SK-N-MC (cell line): ENCODE results near the gene TRIM67.

Experiments
- DNase-seq: peaks from one replicate; pipeline ENCODE4 v3.0.0-alpha.2; 2011; ENCODE audit warnings: low read depth, low spot score
- H3K27ac ChIP-seq: fragments of 200-600 bp; sonication (generic); 2 replicates; pipeline ENCODE4 v1.5.1; 2016; ENCODE audit warnings: mixed run types
- H3K36me3 ChIP-seq: fragments of 200-600 bp; sonication (generic); 2 replicates; pipeline ENCODE4 v1.6.1; 2017; ENCODE audit warnings: antibody characterized with exemption, low read length, mixed read lengths; ENCODE audit not compliant: insufficient read depth
- H3K4me3 ChIP-seq: fragments of 200-600 bp; sonication (generic); 2 replicates; pipeline ENCODE4 v1.5.1; 2016
- H3K9ac ChIP-seq: fragments of 200-600 bp; sonication (generic); 2 replicates; pipeline ENCODE4 v1.8.0; 2017; ENCODE audit warnings: mixed run types, mixed read lengths; ENCODE audit not compliant: insufficient read length
- H3K9me3 ChIP-seq: fragments of 200-600 bp; sonication (generic); 2 replicates; pipeline ENCODE4 v1.6.1; 2017; ENCODE audit warnings: low read depth, mild to moderate bottlenecking, antibody characterized with exemption, low read length, moderate library complexity, mixed read lengths
- EZH2 ChIP-seq: fragments of 200-600 bp; sonication (generic); IDR thresholded peaks from one replicate; pipeline ENCODE4 v1.6.1; 2017; ENCODE audit warnings: antibody characterized with exemption
- FOXP2 ChIP-seq: optimal IDR thresholded peaks from 2 replicates; pipeline ENCODE3; 2011; ENCODE audit warnings: mild to moderate bottlenecking, moderate library complexity; ENCODE audit not compliant: insufficient read depth; ENCODE audit errors: extremely low read length, control extremely low read depth
- POLR2AphosphoS5 ChIP-seq: IDR thresholded peaks from 2 replicates; pipeline ENCODE4 v1.6.1; 2012; ENCODE audit warnings: mild to moderate bottlenecking, low read depth, low read length, borderline replicate concordance

The TRIM67 gene

GRCh38 chr1:231193710-231194340 is 32.0 kb downstream of the TRIM67 start:
- Histone ChIP-seq H3K4me3 (no peak overlapping the region), H3K36me3 (no peaks in the 10 kb centered on the region), H3K9ac (no peak overlapping the region), H3K27ac (no peak overlapping the region), H3K9me3 (no peaks in the 10 kb centered on the region)
- DNase-seq: no peak
- TF ChIP-seq POLR2AphosphoS5: no peak
- TF ChIP-seq EZH2: no peak
- no peak for TF ChIP-seq FOXP2

DNA sequence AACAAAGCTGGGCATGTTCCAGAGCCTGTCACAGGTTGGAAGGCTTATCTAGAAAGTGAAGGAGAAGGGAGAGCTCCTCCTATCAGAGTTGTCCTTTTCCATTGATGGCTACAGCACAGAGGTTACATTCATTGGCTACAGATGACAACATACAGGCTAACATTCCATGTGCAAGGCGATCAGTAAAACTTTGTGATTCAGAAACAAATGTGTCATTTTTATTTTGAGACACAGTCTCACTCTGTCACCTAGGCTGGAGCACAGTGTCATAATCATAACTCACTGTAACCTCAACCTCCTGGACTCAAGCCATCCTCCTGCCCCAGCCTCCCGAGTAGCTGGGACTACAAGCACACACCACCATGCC is 32.6 kb downstream of the TRIM67 start:
- Histone ChIP-seq H3K36me3 (no peaks in the 10 kb centered on the region), H3K27ac (no peak overlapping the region), H3K4me3 (no peak overlapping the region), H3K9ac (no peak overlapping the region), H3K9me3 (no peaks in the 10 kb centered on the region)
- no peak for DNase-seq
- TF ChIP-seq FOXP2 (no peak), POLR2AphosphoS5 (no peak), EZH2 (no peak)

GRCh38 chr1:231194843-231195516 is 33.1 kb downstream of the TRIM67 start:
- TF ChIP-seq POLR2AphosphoS5 (no peak), EZH2 (no peak), FOXP2 (no peak)
- Histone ChIP-seq H3K36me3 (no peaks in the 10 kb centered on the region), H3K27ac (no peak overlapping the region), H3K4me3 (no peak overlapping the region), H3K9ac (no peak overlapping the region), H3K9me3 (no peaks in the 10 kb centered on the region)
- DNase-seq: no peak

GRCh38 chr1:231196307-231196706 is 34.4 kb downstream of the TRIM67 start:
- Histone ChIP-seq H3K36me3 (no peaks in the 10 kb centered on the region), H3K9me3 (no peaks in the 10 kb centered on the region), H3K27ac (no peak overlapping the region), H3K9ac (no peak overlapping the region), H3K4me3 (no peak overlapping the region)
- no peak for TF ChIP-seq FOXP2
- no peak for TF ChIP-seq EZH2
- TF ChIP-seq POLR2AphosphoS5: no peak
- DNase-seq: no peak

DNA sequence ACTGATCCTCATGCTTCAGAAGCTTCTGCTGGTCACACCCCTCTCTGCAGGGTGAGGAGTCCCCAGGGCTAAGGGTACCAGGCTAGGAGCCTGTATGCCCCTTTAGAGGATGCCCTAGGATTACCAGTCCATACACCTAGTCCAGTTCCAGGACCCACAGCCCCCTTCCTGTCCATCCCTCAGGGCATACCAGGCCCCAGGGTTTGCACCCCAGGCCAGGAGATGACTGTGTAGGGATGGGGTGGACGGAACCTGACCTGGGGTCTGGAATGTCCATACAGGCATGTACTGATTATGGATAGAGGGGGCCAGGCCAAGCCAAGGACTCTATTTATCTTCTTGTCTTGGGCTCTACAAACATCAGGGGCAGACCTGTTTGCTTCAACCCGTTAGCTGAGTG is 34.9 kb downstream of the TRIM67 start:
- H3K4me3 ChIP-seq: no peak overlapping the region
- no peaks in the 10 kb centered on the region for H3K9me3 ChIP-seq
- no peaks in the 10 kb centered on the region for H3K36me3 ChIP-seq
- no peak for DNase-seq
- H3K9ac ChIP-seq: no peak overlapping the region
- no peak overlapping the region for H3K27ac ChIP-seq
- TF ChIP-seq EZH2 (no peak), FOXP2 (no peak), POLR2AphosphoS5 (no peak)

DNA sequence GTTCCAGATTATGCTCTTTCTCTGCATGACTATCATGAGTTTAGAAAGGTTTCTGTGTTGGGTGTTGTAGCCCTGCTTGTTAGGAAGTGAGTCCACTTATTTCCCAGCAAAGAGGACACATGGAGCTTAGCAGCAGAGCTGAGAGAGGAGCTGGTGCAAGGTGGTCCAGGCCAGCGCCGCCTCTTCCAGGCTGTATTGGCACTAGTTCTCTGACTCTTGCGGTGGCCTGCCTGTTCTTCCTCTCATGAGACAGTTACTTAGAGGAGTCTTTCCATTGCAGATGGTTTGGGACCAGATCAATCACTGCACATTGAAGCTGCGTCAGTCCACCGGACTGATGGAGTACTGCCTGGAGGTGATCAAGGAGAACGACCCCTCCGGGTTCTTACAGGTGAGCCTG is 38.0 kb downstream of the TRIM67 start:
- no peak overlapping the region for H3K27ac ChIP-seq
- H3K4me3 ChIP-seq: no peak overlapping the region
- no peak for DNase-seq

GRCh38 chr1:231200388-231201031 is 38.7 kb downstream of the TRIM67 start:
- Histone ChIP-seq H3K9ac (no peak overlapping the region), H3K4me3 (no peak overlapping the region), H3K9me3 (no peaks in the 10 kb centered on the region), H3K27ac (no peak overlapping the region), H3K36me3 (no peaks in the 10 kb centered on the region)
- DNase-seq: no peak
- TF ChIP-seq POLR2AphosphoS5 (no peak), FOXP2 (no peak), EZH2 (no peak)

More for the DNA sequence above, 38.0 kb downstream of the TRIM67 start:
- no peaks in the 10 kb centered on the region for H3K36me3 ChIP-seq
- no peaks in the 10 kb centered on the region for H3K9me3 ChIP-seq
- H3K9ac ChIP-seq: no peak overlapping the region
- TF ChIP-seq POLR2AphosphoS5 (no peak), FOXP2 (no peak), EZH2 (no peak)

DNA sequence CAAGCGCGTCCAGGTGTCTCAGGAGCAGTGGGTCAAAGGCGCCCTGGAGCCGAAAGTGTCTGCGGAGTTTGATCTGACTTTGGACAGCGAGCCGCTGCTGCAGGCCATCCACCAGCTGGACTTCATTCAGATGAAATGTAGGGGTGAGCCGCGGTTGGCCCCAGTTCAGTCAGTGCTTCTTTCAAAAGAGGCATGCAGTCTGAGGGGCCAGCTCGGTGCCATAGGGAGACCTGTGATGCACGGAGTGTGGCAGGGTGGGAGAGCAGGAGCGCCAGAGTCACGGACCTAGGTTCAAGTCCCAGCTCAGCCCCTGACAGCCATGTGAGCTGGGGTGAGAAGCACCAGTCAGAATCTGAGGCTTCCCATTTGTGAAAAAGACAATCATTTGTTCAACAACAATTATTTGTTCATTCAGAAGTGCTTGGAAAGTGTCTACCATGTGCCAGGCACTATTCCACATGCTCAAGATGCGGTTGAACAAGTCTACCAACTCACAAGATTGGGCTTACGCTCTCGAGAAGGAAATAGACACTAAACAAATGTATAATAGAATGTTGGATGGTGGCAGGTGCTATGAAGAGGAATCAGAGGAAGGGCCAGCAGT is 39.6 kb downstream of the TRIM67 start:
- H3K9me3 ChIP-seq: no peaks in the 10 kb centered on the region
- TF ChIP-seq POLR2AphosphoS5 (no peak), FOXP2 (no peak), EZH2 (no peak)
- H3K4me3 ChIP-seq: no peak overlapping the region
- no peaks in the 10 kb centered on the region for H3K36me3 ChIP-seq
- no peak overlapping the region for H3K27ac ChIP-seq
- H3K9ac ChIP-seq: no peak overlapping the region
- no peak for DNase-seq
